Activated T-cell treated with anti-CD3 and anti-CD28 coated beads, Interleukin-2, amount 50 U/mL, for 72 hours (primary cell): ENCODE measurements around the gene FYN. TPM values are rescaled to one million over a fixed set of nuclear protein-coding genes. Genes with fewer than 3 reads are reported as not detected.
A peak's percentile ranks its signal among the peaks of the same experiment; 100 is the strongest.

Experiments used
- ATAC-seq, 2 donors: fragments of 150-1000 bp; cut with Tn5 transposase; replicated peaks in 1 of 2; 2 replicates each; pipeline ENCODE4 v1.10.0; 2021; ENCODE audit warnings: moderate library complexity in 2 of 2, mild to moderate bottlenecking in 1 of 2
- DNase-seq, 2 donors: peaks; one replicate each; pipeline ENCODE4 v3.0.0; 2021 to 2022; ENCODE audit warnings: mixed read lengths in 1 of 2
- H3K27ac Mint-ChIP-seq: one replicate; pipeline ENCODE4 v1.8.0; 2022; ENCODE audit warnings: mild to moderate bottlenecking, moderate library complexity, mixed read lengths
- H3K27me3 Mint-ChIP-seq: one replicate; pipeline ENCODE4 v1.8.0; 2022; ENCODE audit warnings: low read depth, mixed read lengths
- H3K36me3 Mint-ChIP-seq, 2 donors: one replicate each; pipeline ENCODE4 v1.8.0; 2022; ENCODE audit warnings: mixed read lengths in 2 of 2, mild to moderate bottlenecking in 1 of 2; ENCODE audit not compliant: insufficient read depth in 2 of 2
- H3K4me1 Mint-ChIP-seq: one replicate; pipeline ENCODE4 v1.8.0; 2022; ENCODE audit warnings: low read depth, mixed read lengths
- H3K4me3 Mint-ChIP-seq, 2 donors: one replicate each; pipeline ENCODE4 v1.8.0; 2022; ENCODE audit warnings: mild to moderate bottlenecking in 2 of 2, mixed read lengths in 2 of 2, moderate library complexity in 2 of 2
- H3K9me3 Mint-ChIP-seq, 2 donors: one replicate each; pipeline ENCODE4 v1.8.0; 2022; ENCODE audit warnings: mixed read lengths in 2 of 2
- total RNA-seq, 2 donors: library from RNA; stranded (reverse); gene quantifications; one replicate each; pipeline ENCODE4 v1.2.3, GENCODE V29; 2022

Gene FYN
- total RNA-seq, 2 donors from 2014 or later: 504 to 505 TPM

GRCh38 chr6:111626441-111626840, 246.8 kb downstream of the FYN start:
- Mint-ChIP-seq H3K9me3 (peaks cover 2 to 4% of the 10 kb centered on the region in 2 donors), H3K27me3 (no peaks in the 10 kb centered on the region), H3K36me3 (peaks cover 4% of the 10 kb centered on the region in 2 donors), H3K27ac (no peak overlapping the region), H3K4me1 (peaks cover 7% of the 10 kb centered on the region), H3K4me3 (no peak overlapping the region)
- ATAC-seq (no peak), DNase-seq (no peak)

- Mint-ChIP-seq H3K4me1 (peaks cover 7% of the 10 kb centered on the region), H3K36me3 (peaks cover 4% of the 10 kb centered on the region in 2 donors), H3K27me3 (no peaks in the 10 kb centered on the region), H3K4me3 (no peak overlapping the region), H3K27ac (no peak overlapping the region), H3K9me3 (peaks cover 2 to 4% of the 10 kb centered on the region in 2 donors)
- ATAC-seq (peak; percentile 49 to 64), DNase-seq (peak in 1 of 2 donors; percentile 11)
Observed at GRCh38 chr6:111625461-111626391, 247.5 kb downstream of the FYN start.

- ATAC-seq (no peak), DNase-seq (no peak)
- no peak overlapping the region for H3K27ac Mint-ChIP-seq
- no peaks in the 10 kb centered on the region for H3K27me3 Mint-ChIP-seq
- no peak overlapping the region for H3K4me3 Mint-ChIP-seq
- peaks cover 2 to 4% of the 10 kb centered on the region in 2 donors for H3K36me3 Mint-ChIP-seq
- H3K9me3 Mint-ChIP-seq: peaks cover 2 to 4% of the 10 kb centered on the region in 2 donors
- H3K4me1 Mint-ChIP-seq: peaks cover 7% of the 10 kb centered on the region
Observed at GRCh38 chr6:111625099-111625416, 248.2 kb downstream of the FYN start.

GRCh38 chr6:111624401-111625098, 248.7 kb downstream of the FYN start:
- H3K4me1 Mint-ChIP-seq: peaks cover 7% of the 10 kb centered on the region
- no peaks in the 10 kb centered on the region for H3K27me3 Mint-ChIP-seq
- no peak overlapping the region for H3K4me3 Mint-ChIP-seq
- peaks cover 2 to 4% of the 10 kb centered on the region in 2 donors for H3K9me3 Mint-ChIP-seq
- H3K27ac Mint-ChIP-seq: no peak overlapping the region
- H3K36me3 Mint-ChIP-seq: peaks cover 2 to 3% of the 10 kb centered on the region in 2 donors
- ATAC-seq: no peak
- DNase-seq: no peak

- peaks cover 8% of the 10 kb centered on the region for H3K27me3 Mint-ChIP-seq
- no peak overlapping the region for H3K4me3 Mint-ChIP-seq
- no peaks in the 10 kb centered on the region for H3K9me3 Mint-ChIP-seq
- H3K4me1 Mint-ChIP-seq: peaks cover 7% of the 10 kb centered on the region
- H3K36me3 Mint-ChIP-seq: no peaks in the 10 kb centered on the region
- DNase-seq (no peak), ATAC-seq (no peak)
- H3K27ac Mint-ChIP-seq: no peak overlapping the region
Observed at GRCh38 chr6:111623046-111623718, 250.1 kb downstream of the FYN start.

GRCh38 chr6:111620169-111620568, 253.1 kb downstream of the FYN start:
- no peaks in the 10 kb centered on the region for H3K9me3 Mint-ChIP-seq
- H3K27me3 Mint-ChIP-seq: peaks cover 8% of the 10 kb centered on the region
- ATAC-seq (no peak), DNase-seq (no peak)
- no peaks in the 10 kb centered on the region for H3K4me1 Mint-ChIP-seq
- no peaks in the 10 kb centered on the region for H3K36me3 Mint-ChIP-seq
- H3K4me3 Mint-ChIP-seq: no peak overlapping the region
- no peak overlapping the region for H3K27ac Mint-ChIP-seq

GRCh38 chr6:111618407-111618806, 254.8 kb downstream of the FYN start:
- H3K27me3 Mint-ChIP-seq: peaks cover 16% of the 10 kb centered on the region
- no peaks in the 10 kb centered on the region for H3K9me3 Mint-ChIP-seq
- H3K4me3 Mint-ChIP-seq: no peak overlapping the region

GRCh38 chr6:111617149-111617548, 256.1 kb downstream of the FYN start:
- Mint-ChIP-seq H3K36me3 (peaks cover 0 to 4% of the 10 kb centered on the region in 2 donors), H3K4me1 (no peaks in the 10 kb centered on the region), H3K27me3 (peaks cover 21% of the 10 kb centered on the region), H3K27ac (no peak overlapping the region), H3K9me3 (no peaks in the 10 kb centered on the region), H3K4me3 (no peak overlapping the region)
- DNase-seq: no peak
- no peak for ATAC-seq

More at GRCh38 chr6:111618407-111618806, 254.8 kb downstream of the FYN start:
- Mint-ChIP-seq H3K4me1 (no peaks in the 10 kb centered on the region), H3K36me3 (no peaks in the 10 kb centered on the region), H3K27ac (no peak overlapping the region)
- no peak for ATAC-seq
- no peak for DNase-seq

- H3K9me3 Mint-ChIP-seq: peaks cover 0 to 1% of the 10 kb centered on the region in 2 donors
- H3K27me3 Mint-ChIP-seq: peaks cover 21% of the 10 kb centered on the region
- H3K4me1 Mint-ChIP-seq: no peaks in the 10 kb centered on the region
- H3K27ac Mint-ChIP-seq: no peak overlapping the region
- H3K4me3 Mint-ChIP-seq: no peak overlapping the region
- DNase-seq (no peak), ATAC-seq (no peak)
- peaks cover 2 to 4% of the 10 kb centered on the region in 2 donors for H3K36me3 Mint-ChIP-seq
Observed at GRCh38 chr6:111615916-111616612, 257.2 kb downstream of the FYN start.

GRCh38 chr6:111614833-111615582, 258.2 kb downstream of the FYN start:
- no peak for DNase-seq
- ATAC-seq: no peak
- peaks cover 0 to 1% of the 10 kb centered on the region in 2 donors for H3K9me3 Mint-ChIP-seq
- no peak overlapping the region for H3K4me3 Mint-ChIP-seq
- H3K27ac Mint-ChIP-seq: no peak overlapping the region
- peaks cover 3 to 4% of the 10 kb centered on the region in 2 donors for H3K36me3 Mint-ChIP-seq
- no peaks in the 10 kb centered on the region for H3K4me1 Mint-ChIP-seq
- peaks cover 21% of the 10 kb centered on the region for H3K27me3 Mint-ChIP-seq

GRCh38 chr6:111612379-111612778, 260.9 kb downstream of the FYN start:
- no peak overlapping the region for H3K4me3 Mint-ChIP-seq
- no peak overlapping the region for H3K27ac Mint-ChIP-seq
- no peak for ATAC-seq
- H3K36me3 Mint-ChIP-seq: peaks cover 3 to 4% of the 10 kb centered on the region in 2 donors
- H3K9me3 Mint-ChIP-seq: peaks cover 0 to 1% of the 10 kb centered on the region in 2 donors
- peaks cover 14% of the 10 kb centered on the region for H3K27me3 Mint-ChIP-seq
- no peak for DNase-seq
- no peaks in the 10 kb centered on the region for H3K4me1 Mint-ChIP-seq

- DNase-seq (no peak), ATAC-seq (no peak)
- peaks cover 12% of the 10 kb centered on the region for H3K4me1 Mint-ChIP-seq
- peaks cover 14% of the 10 kb centered on the region for H3K27me3 Mint-ChIP-seq
- H3K36me3 Mint-ChIP-seq: peaks cover 3 to 4% of the 10 kb centered on the region in 2 donors
- peaks cover 0 to 1% of the 10 kb centered on the region in 2 donors for H3K9me3 Mint-ChIP-seq
- H3K27ac Mint-ChIP-seq: no peak overlapping the region
- H3K4me3 Mint-ChIP-seq: no peak overlapping the region
Observed at GRCh38 chr6:111610548-111611172, 262.6 kb downstream of the FYN start.
